Mesothelial cell of epicardium (in vitro differentiated cells): ENCODE results near the gene METTL16. TPM values are rescaled to one million over a fixed set of nuclear protein-coding genes. Genes with fewer than 3 reads are reported as not detected.
"Not testable (repeated sequence)": the region's sequence is repeated elsewhere in the genome, so short reads cannot be mapped to it uniquely, and the experiment has no call there.

ENCODE experiments used
- DNase-seq, 2 experiments: peaks; one replicate each; pipeline ENCODE4 v3.0.0; 2021; ENCODE audit warnings: low spot score in 2 of 2; ENCODE audit not compliant: unreplicated experiment in 2 of 2
- H3K27ac Mint-ChIP-seq: 2 replicates; pipeline ENCODE4 v1.8.0; 2021; ENCODE audit warnings: mixed read lengths
- H3K27me3 Mint-ChIP-seq: 2 replicates; pipeline ENCODE4 v1.8.0; 2021; ENCODE audit warnings: low read depth, mixed read lengths
- H3K36me3 Mint-ChIP-seq: 2 replicates; pipeline ENCODE4 v1.8.0; 2021; ENCODE audit warnings: mixed read lengths
- H3K4me1 Mint-ChIP-seq: 2 replicates; pipeline ENCODE4 v1.8.0; 2021; ENCODE audit warnings: mixed read lengths
- H3K4me3 Mint-ChIP-seq: 2 replicates; pipeline ENCODE4 v1.8.0; 2021; ENCODE audit warnings: mild to moderate bottlenecking, moderate library complexity, mixed read lengths
- H3K9me3 Mint-ChIP-seq: 2 replicates; pipeline ENCODE4 v1.8.0; 2021; ENCODE audit warnings: mixed read lengths
- CTCF ChIP-seq: fragments of 200-600 bp; sonication (generic); IDR thresholded peaks from one replicate; pipeline ENCODE4 v1.5.0; 2021; ENCODE audit warnings: antibody characterized with exemption; ENCODE audit not compliant: unreplicated experiment
- total RNA-seq: library from RNA; stranded (reverse); gene quantifications from 3 replicates; pipeline ENCODE4 v1.2.1, GENCODE V29; 2021

METTL16 gene
- total RNA-seq, 1 donor from 2014 or later, result 42.3 TPM

DNA sequence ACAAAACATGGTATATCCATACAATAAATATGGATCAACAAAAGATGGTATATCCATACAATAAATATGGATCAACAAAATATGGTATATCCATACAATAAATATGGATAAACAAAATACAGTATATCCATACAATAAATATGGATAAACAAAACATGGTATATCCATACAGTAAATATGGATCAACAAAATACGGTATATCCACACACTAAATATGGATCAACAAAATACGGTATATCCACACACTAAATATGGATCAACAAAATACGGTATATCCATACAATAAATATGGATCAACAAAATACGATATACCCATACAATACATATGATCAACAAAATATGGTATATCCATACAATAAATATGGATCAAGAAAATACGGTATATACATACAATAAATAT, 8.1 kb downstream of the METTL16 start:
- TF ChIP-seq CTCF, result no peak
- Mint-ChIP-seq H3K36me3 (peaks cover 52% of the 10 kb centered on the region), H3K9me3 (peaks cover 27% of the 10 kb centered on the region), H3K4me3 (no peak overlapping the region), H3K4me1 (no peaks in the 10 kb centered on the region), H3K27ac (no peak overlapping the region), H3K27me3 (no peaks in the 10 kb centered on the region)
- no peak for DNase-seq

DNA sequence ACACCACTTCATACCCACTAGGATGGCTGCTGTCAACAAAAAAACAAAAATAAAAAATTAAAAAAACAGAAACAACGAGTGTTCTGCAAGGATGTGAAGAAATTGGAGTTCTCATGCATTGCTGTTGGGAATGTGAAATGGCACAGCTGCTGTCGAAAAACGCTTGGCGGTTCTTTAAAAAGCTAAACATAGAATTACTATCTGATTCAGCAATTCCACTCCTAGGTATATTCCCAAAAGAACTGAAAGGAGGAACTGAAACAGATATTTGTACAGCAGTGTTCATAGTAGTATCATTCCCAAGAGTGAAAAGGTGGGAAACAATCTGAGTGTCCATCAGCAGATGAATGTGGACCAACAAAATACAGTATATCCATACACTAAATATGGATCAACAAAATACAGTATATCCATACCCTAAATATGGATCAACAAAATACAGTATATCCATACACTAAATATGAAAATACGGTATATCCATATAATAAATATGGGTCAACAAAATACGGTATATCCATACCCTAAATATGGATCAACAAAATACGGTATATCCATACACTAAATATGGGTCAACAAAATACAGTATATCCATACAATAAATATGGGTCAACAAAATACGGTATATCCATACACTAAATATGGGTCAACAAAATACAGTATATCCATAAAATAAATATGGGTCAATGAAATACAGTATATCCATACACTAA, 8.7 kb downstream of the METTL16 start:
- Mint-ChIP-seq H3K4me1 (no peaks in the 10 kb centered on the region), H3K27ac (no peak overlapping the region), H3K27me3 (no peaks in the 10 kb centered on the region), H3K36me3 (peaks cover 46% of the 10 kb centered on the region), H3K4me3 (no peak overlapping the region), H3K9me3 (peaks cover 23% of the 10 kb centered on the region)
- TF ChIP-seq CTCF, result no peak
- DNase-seq, result no peak

- no peak for TF ChIP-seq CTCF
- Mint-ChIP-seq H3K36me3 (peaks cover 39% of the 10 kb centered on the region), H3K4me3 (no peak overlapping the region), H3K9me3 (peaks cover 16% of the 10 kb centered on the region), H3K27me3 (no peaks in the 10 kb centered on the region), H3K27ac (no peak overlapping the region), H3K4me1 (no peaks in the 10 kb centered on the region)
- no peak for DNase-seq
These were observed 11.2 kb downstream of the METTL16 start for GRCh38 chr17:2500446-2500845.

- not testable (repeated sequence) for H3K4me1 Mint-ChIP-seq, H3K9me3 Mint-ChIP-seq, DNase-seq, H3K27me3 Mint-ChIP-seq, H3K27ac Mint-ChIP-seq, H3K4me3 Mint-ChIP-seq
- peaks cover 11% of the 10 kb centered on the region for H3K36me3 Mint-ChIP-seq
These were observed 22.4 kb downstream of the METTL16 start for GRCh38 chr17:2489286-2489685.

DNA sequence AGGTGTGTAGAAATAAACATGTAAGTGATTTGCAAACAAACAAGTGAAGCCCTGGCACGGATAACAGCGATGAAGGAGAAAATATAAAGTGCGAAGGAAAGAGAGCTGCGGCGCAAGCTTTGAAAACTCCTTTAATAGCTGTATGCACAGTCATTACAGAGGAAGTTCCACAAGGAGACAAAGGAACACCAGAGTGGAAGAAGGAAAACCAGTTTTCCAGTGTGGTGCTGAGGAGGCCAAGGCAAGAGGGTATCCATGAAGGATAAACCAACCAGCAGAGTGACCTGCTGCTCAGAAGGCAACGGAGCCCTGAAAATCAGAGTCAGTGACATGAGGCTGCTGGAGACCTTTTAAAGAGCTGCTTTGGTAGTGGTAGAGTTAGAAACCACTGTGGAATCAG, 24.4 kb downstream of the METTL16 start:
- DNase-seq, result no peak
- TF ChIP-seq CTCF, result no peak
- Mint-ChIP-seq H3K9me3 (no peaks in the 10 kb centered on the region), H3K27me3 (no peaks in the 10 kb centered on the region), H3K36me3 (peaks cover 7% of the 10 kb centered on the region), H3K4me1 (peaks cover 9% of the 10 kb centered on the region), H3K4me3 (no peak overlapping the region), H3K27ac (no peak overlapping the region)

- not testable (repeated sequence) for H3K9me3 Mint-ChIP-seq, H3K36me3 Mint-ChIP-seq, H3K4me1 Mint-ChIP-seq, H3K27me3 Mint-ChIP-seq, H3K27ac Mint-ChIP-seq, DNase-seq, H3K4me3 Mint-ChIP-seq
These were observed 25.0 kb downstream of the METTL16 start for GRCh38 chr17:2486709-2487108.

GRCh38 chr17:2485970-2486369, 25.7 kb downstream of the METTL16 start:
- no peak for DNase-seq
- H3K27me3 Mint-ChIP-seq, result no peaks in the 10 kb centered on the region
- H3K9me3 Mint-ChIP-seq, result no peaks in the 10 kb centered on the region
- peaks cover 9% of the 10 kb centered on the region for H3K4me1 Mint-ChIP-seq
- no peak overlapping the region for H3K4me3 Mint-ChIP-seq
- peak overlapping the region; percentile 65 for H3K27ac Mint-ChIP-seq
- peaks cover 5% of the 10 kb centered on the region for H3K36me3 Mint-ChIP-seq
- no peak for TF ChIP-seq CTCF
